DLD1 (cell line): ENCODE results near the gene TTLL7.

ENCODE experiments used
- in situ Hi-C: cut with HindIII; loops from 2 replicates; pipeline ENCODE4 v1.10.0; 2017; ENCODE audit warnings: low sequenced_read_pairs

The TTLL7 gene

GRCh38 chr1:83932693-83933092 lies 66.2 kb downstream of the TTLL7 start:
- in situ Hi-C loops, result no loop called here

DNA sequence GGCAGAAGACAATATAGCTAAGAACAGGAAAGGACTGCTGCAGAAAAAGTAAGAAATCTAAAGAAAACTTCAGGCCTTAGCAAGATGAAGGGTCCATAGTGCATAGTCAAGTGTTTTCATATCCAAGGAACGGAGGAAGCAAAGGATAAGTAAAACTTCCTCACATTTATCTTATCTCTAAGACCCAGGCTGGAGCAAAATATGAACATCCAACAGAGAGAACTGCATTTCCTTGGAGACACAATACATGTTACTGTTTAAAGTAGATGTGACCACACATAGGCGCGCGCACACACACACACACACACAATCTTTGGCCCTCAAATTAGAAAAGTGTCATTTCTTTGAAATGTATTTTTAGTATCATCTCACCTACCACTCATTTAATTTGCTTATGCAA lies 66.7 kb downstream of the TTLL7 start:
- in situ Hi-C loops, result no loop called here

GRCh38 chr1:83931658-83932253 lies 67.2 kb downstream of the TTLL7 start:
- in situ Hi-C loops, result no loop called here

DNA sequence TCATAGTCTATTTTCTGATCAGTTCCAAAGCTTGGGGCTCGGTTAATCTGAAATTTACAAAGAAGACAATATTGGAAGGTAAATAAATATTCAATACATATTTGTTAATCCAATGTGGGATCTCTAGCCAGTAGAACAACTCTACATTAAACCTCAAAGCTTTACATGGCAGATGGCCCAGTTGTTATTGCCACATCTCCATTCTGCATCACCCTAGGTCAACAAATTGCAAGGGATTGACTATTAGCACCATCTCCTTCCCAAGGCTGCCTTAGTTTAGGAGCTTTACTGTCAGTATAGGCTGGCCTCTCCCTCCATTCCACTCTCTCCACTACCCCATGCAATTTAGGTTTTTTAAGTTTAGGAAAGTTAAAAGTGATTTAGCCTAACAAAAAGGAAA lies 69.7 kb downstream of the TTLL7 start:
- in situ Hi-C loops, result no loop called here

GRCh38 chr1:83928396-83928795 lies 70.5 kb downstream of the TTLL7 start:
- in situ Hi-C loops, result no loop called here

- in situ Hi-C loops, result no loop called here
Observed at GRCh38 chr1:83927701-83928100, 71.2 kb downstream of the TTLL7 start.

DNA sequence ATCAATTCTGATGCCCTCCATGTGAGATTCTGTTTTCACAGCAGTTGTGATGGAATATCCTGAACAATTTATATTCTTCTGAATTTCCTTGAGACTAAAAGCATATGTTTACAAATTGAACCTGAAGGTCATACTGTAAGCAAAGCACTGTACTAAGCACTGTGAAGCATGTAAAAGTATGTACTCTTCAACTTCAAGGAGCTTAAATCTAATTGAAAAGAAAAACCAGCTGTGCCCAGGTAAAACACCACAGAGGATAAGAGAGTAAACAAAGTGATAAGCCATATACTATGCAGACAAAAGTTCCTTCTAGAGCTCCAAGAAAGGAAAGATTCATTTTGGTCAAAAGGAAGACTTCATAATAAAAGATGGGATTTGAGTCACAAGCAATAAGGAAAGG lies 71.9 kb downstream of the TTLL7 start:
- in situ Hi-C loops, result no loop called here

DNA sequence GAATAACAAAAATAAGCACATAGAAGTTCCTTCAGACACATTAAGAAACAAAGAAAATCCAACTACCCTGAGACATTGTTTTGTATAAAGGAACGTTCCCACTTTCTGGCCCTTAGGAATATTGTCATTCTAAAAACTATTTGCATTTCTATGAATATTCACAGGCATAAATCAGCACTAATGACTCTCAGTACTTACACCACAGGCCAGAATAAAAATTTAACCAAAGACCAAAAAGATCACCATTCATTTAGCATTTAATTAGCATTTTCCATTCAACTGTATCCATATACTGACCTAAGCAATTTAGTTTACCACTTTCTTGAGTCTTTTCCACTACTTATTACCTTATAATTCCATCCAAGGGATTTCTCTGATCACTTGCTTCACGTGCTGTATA lies 75.4 kb downstream of the TTLL7 start:
- in situ Hi-C loops, result loop anchor here (25.0 kb wide), 1 partner anchor 714 kb away; no protein-coding TSS in a partner anchor

DNA sequence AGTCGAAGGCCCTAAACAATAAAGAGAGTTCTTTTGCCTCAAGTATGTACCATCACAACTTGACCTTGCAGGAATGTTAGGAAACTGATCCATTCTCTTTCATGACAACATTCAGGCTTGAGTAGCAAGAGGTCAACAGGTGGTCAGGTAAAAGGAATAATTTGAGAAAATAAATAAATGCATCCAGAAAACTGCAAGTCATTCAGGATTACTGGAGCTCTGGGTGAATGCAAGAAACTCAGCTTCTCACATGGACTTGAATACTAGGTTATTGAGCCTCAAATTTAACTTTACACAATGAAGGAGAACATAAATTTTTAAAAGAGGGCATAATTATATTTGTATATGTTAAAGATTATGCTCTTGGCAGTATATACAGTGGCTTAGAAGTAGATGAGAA lies 76.5 kb downstream of the TTLL7 start:
- in situ Hi-C loops, result loop anchor here (25.0 kb wide), 1 partner anchor 715 kb away; no protein-coding TSS in a partner anchor

DNA sequence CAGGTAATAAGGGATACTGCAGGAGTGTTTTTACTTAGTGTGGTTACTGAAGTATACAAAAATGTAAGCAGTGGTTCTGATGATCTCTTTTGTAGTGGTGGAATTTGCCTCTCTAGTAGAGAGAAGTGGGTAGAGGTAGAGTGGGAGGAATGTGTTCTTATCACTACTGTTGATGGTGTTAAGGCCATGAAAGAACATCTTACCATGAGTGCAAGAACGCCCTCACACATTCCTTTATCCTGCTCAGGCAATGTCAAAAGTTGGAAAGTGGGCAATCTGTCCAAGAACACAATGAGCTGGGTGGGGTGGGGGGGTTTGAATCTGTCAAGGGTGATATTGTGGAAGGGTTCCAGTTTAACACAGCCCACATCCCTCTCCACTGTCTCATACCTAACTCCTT lies 78.6 kb downstream of the TTLL7 start:
- in situ Hi-C loops, result loop anchor here (25.0 kb wide), 1 partner anchor 717 kb away; no protein-coding TSS in a partner anchor

DNA sequence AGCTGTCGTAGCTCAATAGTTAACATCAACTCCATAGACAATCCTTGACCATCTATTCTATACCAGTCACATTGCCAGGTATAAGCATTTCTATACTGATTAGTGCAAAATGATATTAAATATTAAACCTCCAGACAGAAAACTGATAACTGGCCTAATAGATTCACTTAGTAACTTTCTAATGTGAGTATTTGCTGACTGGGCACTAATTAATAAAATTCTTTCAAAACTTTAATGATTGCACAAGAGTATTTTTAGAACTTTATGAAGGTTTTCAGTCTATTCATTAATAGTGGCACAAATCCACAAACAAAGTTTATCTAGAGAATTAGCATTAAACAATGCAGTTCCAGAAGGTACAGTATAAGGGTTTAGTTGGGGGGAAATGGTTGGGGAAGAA lies 79.1 kb downstream of the TTLL7 start:
- in situ Hi-C loops, result loop anchor here (25.0 kb wide), 1 partner anchor 717 kb away; no protein-coding TSS in a partner anchor

DNA sequence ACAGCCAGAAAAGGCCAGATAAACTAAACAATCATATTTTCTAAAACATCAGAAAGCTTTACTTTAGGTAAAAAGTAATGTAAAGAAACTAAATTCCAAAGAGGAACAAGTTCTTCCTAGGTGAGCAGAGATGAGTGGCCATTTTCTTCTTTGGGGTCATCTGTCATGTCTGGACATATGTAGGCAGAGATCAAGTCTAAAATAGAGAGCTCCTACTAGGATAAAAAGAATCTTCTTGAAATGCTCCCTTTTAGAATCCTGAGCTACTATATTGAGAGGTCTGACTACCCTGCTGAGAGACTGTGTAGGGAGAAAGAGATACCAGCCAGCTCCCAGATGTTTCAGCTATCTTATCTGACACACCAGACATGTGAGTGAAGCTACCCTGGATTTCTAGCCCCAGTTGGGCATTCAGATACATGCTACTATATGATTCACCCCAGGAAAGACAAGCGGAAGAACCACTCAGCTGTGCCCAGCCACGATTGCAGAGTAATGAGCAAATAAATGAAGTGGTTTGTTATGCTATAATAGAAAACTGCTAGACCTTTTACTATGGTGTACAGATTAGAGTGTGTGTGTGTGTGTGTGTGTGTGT lies 80.1 kb downstream of the TTLL7 start:
- in situ Hi-C loops, result loop anchor here (25.0 kb wide), 1 partner anchor 719 kb away; no protein-coding TSS in a partner anchor

DNA sequence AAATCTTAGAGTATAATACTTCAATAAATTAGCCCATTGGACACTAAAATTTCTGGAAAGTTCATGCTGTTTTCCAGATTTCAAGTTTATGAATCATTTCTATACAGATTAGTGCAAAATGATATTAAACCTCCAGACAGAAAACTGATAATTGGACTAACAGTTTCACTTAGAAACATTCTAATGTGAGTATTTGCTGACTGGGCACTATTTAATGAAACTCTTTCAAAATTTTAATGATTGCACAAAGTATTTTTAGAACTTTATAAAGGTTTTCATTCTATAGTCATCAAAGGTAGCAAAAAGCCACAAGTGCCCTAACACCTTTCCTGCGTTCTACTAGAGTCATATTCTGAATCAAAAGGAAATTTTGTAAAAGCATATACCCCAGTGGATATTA lies 81.0 kb downstream of the TTLL7 start:
- in situ Hi-C loops, result loop anchor here (25.0 kb wide), 1 partner anchor 719 kb away; no protein-coding TSS in a partner anchor

DNA sequence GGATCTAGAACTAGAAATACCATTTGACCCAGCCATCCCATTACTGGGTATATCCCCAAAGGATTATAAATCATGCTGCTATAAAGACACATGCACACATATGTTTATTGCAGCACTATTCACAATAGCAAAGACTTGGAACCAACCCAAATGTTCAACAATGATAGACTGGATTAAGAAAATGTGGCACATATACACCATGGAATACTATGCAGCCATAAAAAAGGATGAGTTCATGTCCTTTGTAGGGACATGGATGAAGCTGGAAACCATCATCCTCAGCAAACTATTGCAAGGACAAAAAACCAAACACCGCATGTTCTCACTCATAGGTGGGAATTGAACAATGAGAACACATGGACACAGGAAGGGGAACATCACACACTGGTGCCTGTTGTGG lies 82.8 kb downstream of the TTLL7 start:
- in situ Hi-C loops, result loop anchor here (25.0 kb wide), 1 partner anchor 721 kb away; no protein-coding TSS in a partner anchor

DNA sequence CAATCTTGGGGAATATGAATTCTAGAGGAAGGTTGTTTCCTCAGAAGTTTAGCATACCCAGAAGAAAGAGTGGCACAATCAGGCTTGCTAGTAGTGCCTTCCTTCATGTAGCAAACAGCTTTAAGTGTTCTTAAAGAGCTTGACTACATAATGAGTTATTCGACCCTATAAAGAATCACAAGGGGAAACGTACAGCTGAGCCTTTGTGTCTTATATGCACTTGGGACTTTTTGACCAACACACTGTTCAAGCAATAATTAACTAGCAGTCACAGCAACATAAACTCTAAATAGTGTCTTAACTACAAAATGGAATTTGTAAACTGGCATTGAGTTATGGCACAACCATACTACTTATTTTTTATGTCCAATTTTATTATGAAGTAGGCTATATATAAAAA lies 86.1 kb downstream of the TTLL7 start:
- in situ Hi-C loops, result loop anchor here (25.0 kb wide), 1 partner anchor 724 kb away; no protein-coding TSS in a partner anchor

DNA sequence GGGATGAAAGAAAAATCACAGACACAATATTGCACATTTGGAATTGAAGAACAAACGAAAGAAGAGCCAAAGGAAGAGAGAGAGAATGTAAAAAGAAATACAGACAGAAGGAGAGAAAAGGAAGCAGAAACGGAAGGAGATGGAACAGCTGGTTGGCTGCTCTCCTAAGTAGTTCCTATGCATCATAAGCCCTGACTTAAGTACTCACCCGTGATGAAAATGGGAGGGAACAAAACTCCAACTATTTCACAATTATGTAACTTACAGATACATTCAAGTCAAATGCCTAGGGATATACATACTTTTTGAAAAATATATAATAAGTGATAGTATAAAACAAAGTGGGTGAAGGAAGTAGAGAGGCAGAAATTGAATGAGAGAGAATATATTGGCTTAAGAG lies 88.5 kb downstream of the TTLL7 start:
- in situ Hi-C loops, result loop anchor here (25.0 kb wide), 1 partner anchor 727 kb away; no protein-coding TSS in a partner anchor

DNA sequence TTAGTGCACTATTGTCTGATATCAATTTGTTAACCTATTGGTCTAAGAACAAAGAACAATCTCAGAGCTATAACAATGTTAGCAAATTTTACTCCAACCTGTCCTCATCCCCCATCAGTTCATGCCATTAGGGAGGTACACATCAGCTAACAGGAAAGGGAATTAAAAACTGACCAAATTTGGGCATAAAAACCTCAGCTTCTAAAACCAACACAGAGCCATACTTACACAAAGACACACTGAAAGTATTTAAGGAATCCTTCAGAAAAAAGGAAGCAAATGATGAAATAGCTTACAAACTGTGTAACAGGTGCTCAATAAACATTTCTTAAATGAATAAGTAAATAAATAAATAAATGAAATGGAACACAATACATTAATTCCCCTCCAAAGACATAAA lies 89.2 kb downstream of the TTLL7 start:
- in situ Hi-C loops, result loop anchor here (25.0 kb wide), 1 partner anchor 728 kb away; no protein-coding TSS in a partner anchor

DNA sequence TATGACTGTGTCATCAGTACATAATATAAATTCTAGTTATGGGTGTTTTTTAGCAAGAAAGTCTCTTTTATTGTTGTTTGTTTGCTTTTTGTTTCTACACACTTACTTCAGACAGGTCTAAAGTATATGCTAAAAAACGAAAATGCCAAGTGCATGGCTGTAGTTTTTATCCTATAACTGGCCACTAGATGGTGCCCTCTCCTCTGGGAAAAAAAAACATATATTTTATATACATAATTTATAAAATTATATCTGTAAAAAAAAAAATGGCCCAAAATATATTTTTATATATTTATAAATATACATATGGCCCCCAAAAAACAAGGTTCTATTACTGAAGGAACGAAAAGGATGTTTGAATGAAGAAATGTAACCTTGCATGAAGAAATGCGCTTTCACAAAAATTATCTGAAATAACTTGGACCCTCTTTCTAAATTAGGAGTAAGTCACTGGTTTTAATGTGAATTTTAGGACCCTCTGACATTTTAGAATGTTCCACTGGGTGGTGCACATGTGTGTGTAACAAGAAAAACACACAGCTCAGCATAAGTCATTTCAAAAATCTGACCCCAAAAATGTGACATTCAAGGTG lies 93.5 kb downstream of the TTLL7 start:
- in situ Hi-C loops, result loop anchor here (25.0 kb wide), 1 partner anchor 732 kb away; no protein-coding TSS in a partner anchor

DNA sequence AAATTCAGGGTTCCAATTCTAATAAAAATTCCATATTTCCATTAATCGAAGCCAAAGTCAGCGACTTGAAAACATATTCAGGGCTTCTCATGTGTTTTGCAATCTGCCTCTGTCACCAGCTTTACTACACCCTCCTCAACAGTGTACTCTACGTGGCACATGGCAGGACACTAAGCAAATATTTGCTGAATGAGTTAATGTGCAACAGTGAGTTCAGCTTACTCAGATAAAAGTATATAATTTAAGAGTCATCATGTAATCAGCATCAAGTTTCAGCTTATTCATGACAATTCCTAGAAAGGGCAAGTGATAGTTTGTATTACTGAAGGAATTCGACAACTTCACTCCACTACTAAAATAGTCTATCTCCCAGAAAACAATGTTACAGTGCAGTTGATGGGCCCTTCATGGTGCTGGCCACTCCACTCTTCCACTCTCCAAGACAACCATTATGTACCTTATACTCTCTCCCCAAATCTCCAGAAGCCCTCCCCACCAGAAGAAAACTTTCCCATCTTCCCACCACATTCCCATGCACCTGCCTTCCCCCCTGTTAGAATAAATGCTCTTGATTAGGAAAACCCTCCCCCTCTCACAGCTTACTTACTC lies 97.3 kb downstream of the TTLL7 start:
- in situ Hi-C loops, result loop anchor here (25.0 kb wide), 1 partner anchor 736 kb away; no protein-coding TSS in a partner anchor

DNA sequence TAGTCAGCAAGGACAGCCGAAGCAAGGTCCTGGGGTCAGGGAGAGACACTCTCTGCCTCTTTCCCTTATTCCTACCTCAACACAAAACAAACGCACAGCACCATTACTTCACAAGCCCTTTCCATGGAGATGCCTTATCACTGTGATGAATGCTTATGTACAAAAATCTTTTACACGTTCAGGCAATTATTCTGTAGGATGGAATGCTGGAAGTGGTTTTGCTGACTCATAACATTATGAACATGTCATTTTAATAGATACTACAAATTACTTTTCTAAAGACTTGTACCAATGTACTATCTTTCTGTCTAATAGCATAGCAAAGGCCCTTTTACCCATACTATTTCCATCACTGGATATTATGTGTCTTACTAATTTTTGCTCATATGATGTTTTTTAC lies 98.4 kb downstream of the TTLL7 start:
- in situ Hi-C loops, result loop anchor here (25.0 kb wide), 1 partner anchor 737 kb away; no protein-coding TSS in a partner anchor

DNA sequence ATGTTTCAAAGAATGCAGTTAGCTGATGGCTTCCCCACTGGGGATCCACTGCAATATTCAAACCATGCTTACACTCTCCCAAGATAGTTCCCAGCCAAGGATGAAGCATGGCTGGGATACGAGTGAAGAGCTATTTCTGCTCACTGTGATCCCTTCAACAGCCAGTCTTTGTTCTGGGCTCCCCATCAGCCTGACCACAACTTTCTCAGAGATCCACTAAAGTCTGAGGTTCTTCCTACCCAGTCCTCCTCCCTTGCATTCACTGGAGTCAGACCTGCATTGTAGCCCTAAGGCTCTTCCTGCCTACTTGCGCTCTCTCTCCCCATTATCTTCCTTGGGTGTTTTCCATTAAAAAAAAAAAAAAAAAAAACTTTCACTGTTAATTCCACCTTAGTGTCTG lies 101.4 kb downstream of the TTLL7 start:
- in situ Hi-C loops, result no loop called here
